Suprapubic skin (tissue), 4 donors: Measurements from ENCODE around the gene RAB40C. TPM values are rescaled to one million over a fixed set of nuclear protein-coding genes. Genes with fewer than 3 reads are reported as not detected.
A peak's percentile ranks its signal among the peaks of the same experiment; 100 is the strongest.

Source experiments
- DNase-seq, 2 donors: peaks; one replicate each; pipeline ENCODE4 v3.0.0-alpha.2; 2019; ENCODE audit warnings: low spot score in 2 of 2
- H3K27ac ChIP-seq: fragments of 200-600 bp; sonication (generic); one replicate; pipeline ENCODE4 v1.5.1; 2019
- H3K27me3 ChIP-seq: fragments of 200-600 bp; sonication (generic); one replicate; pipeline ENCODE4 v1.5.1; 2019
- H3K36me3 ChIP-seq: fragments of 200-600 bp; sonication (generic); one replicate; pipeline ENCODE4 v1.5.1; 2019
- H3K4me1 ChIP-seq: fragments of 200-600 bp; sonication (generic); one replicate; pipeline ENCODE4 v1.5.1; 2019
- H3K4me3 ChIP-seq: fragments of 200-600 bp; sonication (generic); one replicate; pipeline ENCODE4 v1.5.1; 2019; ENCODE audit warnings: mild to moderate bottlenecking
- H3K9me3 ChIP-seq: fragments of 200-600 bp; sonication (generic); one replicate; pipeline ENCODE4 v1.5.1; 2019
- CTCF ChIP-seq, 2 donors: fragments of 200-600 bp in 1 of 2; fragments of 450-650 bp in 1 of 2; sonication (generic) in 1 of 2; IDR thresholded peaks; one replicate each; pipeline ENCODE4 v1.5.1; 2016 to 2019; ENCODE audit warnings: antibody characterized with exemption in 2 of 2, mild to moderate bottlenecking in 1 of 2, moderate library complexity in 1 of 2
- EP300 ChIP-seq: sonication (generic); formaldehyde crosslinking; IDR thresholded peaks from one replicate; pipeline ENCODE4 v1.6.1; 2017; ENCODE audit warnings: antibody characterized with exemption
- POLR2A ChIP-seq, 2 donors: fragments of 450-650 bp; IDR thresholded peaks; one replicate each; pipeline ENCODE4 v1.6.1; 2017; ENCODE audit warnings: antibody characterized with exemption in 2 of 2, mild to moderate bottlenecking in 2 of 2, moderate library complexity in 2 of 2
- POLR2AphosphoS5 ChIP-seq, 3 donors: sonication (generic); formaldehyde crosslinking; IDR thresholded peaks; one replicate each; pipeline ENCODE4 v1.6.1; 2017; ENCODE audit warnings: antibody characterized with exemption in 3 of 3
- WGBS: methylation state at CpG from one replicate; pipeline ENCODE4 v1.1.5; 2018; 5-methylcytosine and 5-hydroxymethylcytosine counted together
- total RNA-seq, 4 donors: library from RNA; depleted of rRNA; stranded (reverse); fragments of >200 nt; gene quantifications; one replicate each; pipeline ENCODE4 v1.1.0, GENCODE V29; 2016

RAB40C gene
- total RNA-seq, 4 donors from 2014 or later, result 77.8 to 116 (median 110) TPM

- Histone ChIP-seq H3K4me1 (peaks cover 82% of the 10 kb centered on the region), H3K4me3 (peak overlapping the region; percentile 84), H3K9me3 (no peaks in the 10 kb centered on the region), H3K36me3 (no peaks in the 10 kb centered on the region), H3K27me3 (no peaks in the 10 kb centered on the region), H3K27ac (peak overlapping the region; percentile 91)
- TF ChIP-seq EP300 (no peak), POLR2A (IDR thresholded peaks at IDR 0.05) (no peak), CTCF (IDR thresholded peaks at IDR 0.05) (no peak), POLR2AphosphoS5 (IDR thresholded peaks at IDR 0.05) (no peak)
- WGBS, result 67% methylated on average over 8 of the region's 8 CpGs
- DNase-seq, result no peak
Measured at GRCh38 chr16:591231-591630, 1.4 kb downstream of the RAB40C start.

DNA sequence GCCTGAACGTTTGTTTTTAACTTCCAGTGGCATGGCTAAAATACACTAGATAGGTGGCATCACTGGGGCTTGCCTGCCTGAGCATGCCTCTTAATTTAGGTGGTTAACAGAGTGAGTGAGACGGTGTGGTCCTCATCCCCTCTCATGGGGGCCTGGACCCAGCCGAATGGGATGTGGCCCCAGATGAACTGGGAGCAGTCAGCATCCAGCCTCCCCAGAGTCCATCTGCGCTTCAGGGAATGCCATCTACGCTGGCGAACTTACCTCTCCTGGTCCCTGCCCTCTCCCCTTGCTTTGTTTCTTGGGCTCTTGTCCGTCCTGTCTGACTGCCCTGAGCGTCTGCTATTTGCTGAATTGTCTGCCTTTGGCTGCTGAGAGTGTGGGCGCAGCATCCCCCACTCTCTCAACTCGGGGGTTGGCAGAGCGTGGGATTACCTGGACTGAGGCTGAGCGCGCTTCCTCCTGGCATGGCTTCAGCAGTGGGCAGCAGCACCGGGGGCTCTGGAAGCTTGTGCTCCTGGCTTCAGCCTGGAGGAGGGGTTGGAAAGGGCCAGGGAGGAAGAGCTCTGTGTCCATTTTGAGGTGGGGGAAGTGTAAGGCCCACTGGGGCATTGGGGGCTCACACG, 2.1 kb downstream of the RAB40C start:
- Histone ChIP-seq H3K9me3 (no peaks in the 10 kb centered on the region), H3K27ac (peak overlapping the region; percentile 91), H3K36me3 (no peaks in the 10 kb centered on the region), H3K4me1 (peaks cover 82% of the 10 kb centered on the region), H3K4me3 (peak overlapping the region; percentile 84), H3K27me3 (no peaks in the 10 kb centered on the region)
- TF ChIP-seq POLR2A (IDR thresholded peaks at IDR 0.05) (no peak), CTCF (IDR thresholded peaks at IDR 0.05) (no peak), EP300 (no peak)
- WGBS, result 58% methylated on average over 8 of the region's 15 CpGs
- DNase-seq, result no peak

- WGBS, result 47% methylated on average over 22 of the region's 24 CpGs
- Histone ChIP-seq H3K27ac (peak overlapping the region; percentile 91), H3K27me3 (no peaks in the 10 kb centered on the region), H3K36me3 (no peaks in the 10 kb centered on the region), H3K9me3 (no peaks in the 10 kb centered on the region), H3K4me3 (peak overlapping the region; percentile 84), H3K4me1 (peaks cover 75% of the 10 kb centered on the region)
- TF ChIP-seq EP300, result no peak
- peak; percentile 23 to 51 for TF ChIP-seq CTCF (IDR thresholded peaks at IDR 0.05)
- no peak for TF ChIP-seq POLR2A (IDR thresholded peaks at IDR 0.05)
- TF ChIP-seq POLR2AphosphoS5 (IDR thresholded peaks at IDR 0.05), result peak in 1 of 3 donors; percentile 60
- peak in 1 of 2 donors; percentile 78 for DNase-seq
Measured at GRCh38 chr16:592518-593306, 2.8 kb downstream of the RAB40C start.

DNA sequence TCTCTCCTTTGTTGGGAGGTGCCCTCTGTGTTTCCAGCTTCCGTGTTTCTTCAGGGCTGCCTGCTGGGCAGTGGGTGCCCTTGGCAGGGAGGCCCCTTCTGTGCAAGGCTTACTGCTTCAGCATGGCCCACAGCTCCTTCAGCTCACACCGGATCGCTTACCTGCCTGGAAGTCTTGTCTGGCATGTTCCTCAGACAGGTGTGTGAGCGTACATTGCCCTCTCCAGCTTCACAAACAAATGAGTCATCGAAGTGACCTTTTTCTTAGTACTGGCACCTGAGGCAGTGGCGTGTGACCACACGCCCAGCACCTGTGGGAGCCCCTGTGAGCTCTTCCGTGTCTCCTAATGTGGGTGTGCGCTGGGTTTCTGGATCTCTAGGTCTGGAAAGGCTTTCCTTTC, 3.5 kb downstream of the RAB40C start:
- 30% methylated on average over 8 of the region's 9 CpGs for WGBS

More for the DNA sequence above, 3.5 kb downstream of the RAB40C start:
- H3K27me3 ChIP-seq, result no peaks in the 10 kb centered on the region
- TF ChIP-seq POLR2A (IDR thresholded peaks at IDR 0.05) (no peak), POLR2AphosphoS5 (IDR thresholded peaks at IDR 0.05) (no peak), CTCF (IDR thresholded peaks at IDR 0.05) (no peak), EP300 (no peak)
- H3K4me3 ChIP-seq, result peak overlapping the region; percentile 84
- H3K27ac ChIP-seq, result peak overlapping the region; percentile 91
- no peaks in the 10 kb centered on the region for H3K9me3 ChIP-seq
- H3K36me3 ChIP-seq, result no peaks in the 10 kb centered on the region
- DNase-seq, result no peak
- H3K4me1 ChIP-seq, result peaks cover 68% of the 10 kb centered on the region
